ENCODE data around the gene LCE5A.

GRCh38 chr1:152501704-152502103 is 8.9 kb upstream of the LCE5A start:
- no peak for TF ChIP-seq CTCF (conservative IDR thresholded peaks at IDR 0.05; ENCODE audit: low read length)
- no peak for TF ChIP-seq EZH2phosphoT487 (IDR thresholded peaks at IDR 0.05; ENCODE audit: borderline replicate concordance, low read depth, low read length)

Data from OCI-LY7 (cell line).